ENCODE results near the gene PTPRC.

- no peak for TF ChIP-seq POLR2A (IDR thresholded peaks at IDR 0.05; ENCODE audit: low read depth)
- no peak for TF ChIP-seq CTCF (IDR thresholded peaks at IDR 0.05)
- TF ChIP-seq POLR2AphosphoS5 (IDR thresholded peaks at IDR 0.05): no peak
- no peak for TF ChIP-seq EP300 (IDR thresholded peaks at IDR 0.05)
Observed at GRCh38 chr1:198671136-198671535, 32.3 kb downstream of the PTPRC start.

Measured in esophagus muscularis mucosa (tissue), 4 donors.